ENCODE results near the gene ABHD17A. TPM values are rescaled to one million over a fixed set of nuclear protein-coding genes. Genes with fewer than 3 reads are reported as not detected.

The ABHD17A gene
- total and polyA plus RNA-seq, 2 of the 8 experiments (the other 6 are each of a cell fraction or from before 2014, with no cell fraction given) = 41.2 to 87.4 TPM

DNA sequence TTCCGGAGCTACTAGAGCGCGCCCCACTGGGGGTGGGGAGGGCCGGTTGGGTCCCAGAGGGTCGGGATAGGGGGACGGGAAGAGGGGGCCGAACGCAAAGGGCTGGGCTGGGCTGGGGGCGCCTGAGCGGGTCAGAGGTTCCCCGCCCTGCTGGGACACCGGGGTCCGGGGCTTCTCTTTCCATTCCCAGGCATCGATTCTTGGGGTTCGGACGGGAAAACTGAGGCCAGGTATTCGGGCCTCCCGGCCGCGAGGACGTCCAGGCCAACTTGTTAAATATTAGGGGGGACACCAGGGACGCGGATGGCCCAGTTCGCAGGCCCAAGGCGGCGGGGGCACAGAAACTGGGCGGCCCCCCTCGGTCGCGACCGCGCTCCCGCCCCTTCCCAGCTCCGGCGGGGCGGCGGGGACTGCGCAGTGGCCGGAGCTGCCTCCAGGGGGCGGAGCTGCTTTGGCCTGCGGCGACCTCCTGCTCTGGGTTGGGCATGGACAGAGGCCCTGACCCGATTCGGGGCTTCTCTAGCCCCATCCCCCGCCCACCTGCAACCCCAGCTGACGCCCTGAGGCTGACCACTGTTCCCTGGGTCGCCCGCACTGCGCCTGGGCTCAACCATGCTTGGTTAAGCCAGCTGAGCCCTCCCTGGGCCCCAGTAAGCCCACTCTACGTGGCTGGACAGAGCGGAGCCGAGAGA lies 20.7 kb downstream of the ABHD17A start (continued):
- peak; percentile 67 to 79; a peak in 2 of 4 replicates for TF ChIP-seq SIN3A (conservative IDR thresholded peaks at IDR 0.05 in 1 of 2, IDR thresholded peaks at IDR 0.05 in 1 of 2; ENCODE audit: low read depth in 1 of 2, low read length in 2 of 2)
- TF ChIP-seq EGR1 (IDR thresholded peaks at IDR 0.05; ENCODE audit: borderline replicate concordance, low read depth, low read length) = no peak
- TF ChIP-seq KDM5A (IDR thresholded peaks at IDR 0.05; ENCODE audit: low read length) = no peak
- TF ChIP-seq POLR2AphosphoS5 (IDR thresholded peaks at IDR 0.05; ENCODE audit: low read depth, low read length) = peak; percentile 46; the same call in 1 of the 2 replicates
- no peak for TF ChIP-seq KDM1A (IDR thresholded peaks at IDR 0.05; ENCODE audit: borderline replicate concordance, low read length)
- TF ChIP-seq BRCA1 (IDR thresholded peaks at IDR 0.05; ENCODE audit: low read depth, low read length) = no peak
- TF ChIP-seq TAF1 (IDR thresholded peaks at IDR 0.05; ENCODE audit: low read depth, low read length) = peak; percentile 52; the same call in 1 of the 2 replicates
- TF ChIP-seq CBX8 (IDR thresholded peaks at IDR 0.05; ENCODE audit: borderline replicate concordance, low read depth, low read length) = no peak
- no peak for TF ChIP-seq SP2 (IDR thresholded peaks at IDR 0.05; ENCODE audit: low read length)
- peak; percentile 49; the same call in 1 of the 2 replicates for TF ChIP-seq GABPA (IDR thresholded peaks at IDR 0.05; ENCODE audit: borderline replicate concordance, insufficient read depth, low read length)
- peak; percentile 74 to 88 (median 80) for TF ChIP-seq CTCF (IDR thresholded peaks at IDR 0.05; ENCODE audit: control extremely low read depth in 1 of 3, insufficient read depth in 1 of 3, low read depth in 1 of 3, low read length in 3 of 3)
- no peak for TF ChIP-seq SRF (IDR thresholded peaks at IDR 0.05; ENCODE audit: low read depth, low read length)
- TF ChIP-seq NANOG (IDR thresholded peaks at IDR 0.05; ENCODE audit: insufficient read depth, low read depth, low read length, poor library complexity, severe bottlenecking) = no peak
- TF ChIP-seq BACH1 (IDR thresholded peaks at IDR 0.05; ENCODE audit: low read length) = no peak
- TF ChIP-seq RXRA (IDR thresholded peaks at IDR 0.05; ENCODE audit: insufficient read depth, low read depth, low read length) = 0 out of 2 replicates have a peak, but pooled peaks have one; percentile 1
- 0 out of 2 replicates have a peak, but pooled peaks have one; percentile 35 for TF ChIP-seq SP4 (IDR thresholded peaks at IDR 0.05; ENCODE audit: low read length)
- TF ChIP-seq ATF3 (IDR thresholded peaks at IDR 0.05; ENCODE audit: insufficient read depth, low read depth, low read length) = no peak
- no peak for TF ChIP-seq TEAD4 (IDR thresholded peaks at IDR 0.05; ENCODE audit: low read depth, low read length)
